Renal cortex interstitium (tissue), 15 donors: Measurements from ENCODE around the gene TAF11L9. TPM values are rescaled to one million over a fixed set of nuclear protein-coding genes. Genes with fewer than 3 reads are reported as not detected.
"Not testable (repeated sequence)": the region's sequence is repeated elsewhere in the genome, so short reads cannot be mapped to it uniquely, and the experiment has no call there.

ENCODE experiments used
- DNase-seq, 11 donors: peaks; one replicate each; pipeline ENCODE4 v3.0.0-alpha.2; 2013; ENCODE audit warnings: low read depth in 9 of 11, low spot score in 4 of 11; ENCODE audit errors: extremely low read depth in 1 of 11
- long read RNA-seq, 16 experiments: transcript quantifications; one replicate each; lab custom pipeline, GENCODE V29; 2026
- polyA plus RNA-seq, 3 donors: library from polyadenylated mRNA; unstranded; fragments of 120-200 nt; gene quantifications; one replicate each; pipeline ENCODE4 v1.2.1, GENCODE V29; 2013; ENCODE audit not compliant: insufficient read length in 3 of 3

Gene TAF11L9
- not detected for polyA plus RNA-seq
- long read RNA-seq, donor 1: 0 reads
- long read RNA-seq, donor 2: 0 reads
- long read RNA-seq, donor 3: 0 reads
- long read RNA-seq, donor 4: 0 reads
- long read RNA-seq, donor 5: 0 reads
- long read RNA-seq, donor 6: 0 reads
- long read RNA-seq, donor 7: 0 reads
- long read RNA-seq, donor 8: 0 reads
- long read RNA-seq, donor 9: 0 reads
- long read RNA-seq, donor 10: 0 reads
- long read RNA-seq, donor 11: 0 reads
- long read RNA-seq, donor 12: 0 reads
- long read RNA-seq, donor 13: 0 reads
- long read RNA-seq, donor 14: 0 reads
- long read RNA-seq, donor 15: 0 reads
- long read RNA-seq, donor 16: 0 reads

DNA sequence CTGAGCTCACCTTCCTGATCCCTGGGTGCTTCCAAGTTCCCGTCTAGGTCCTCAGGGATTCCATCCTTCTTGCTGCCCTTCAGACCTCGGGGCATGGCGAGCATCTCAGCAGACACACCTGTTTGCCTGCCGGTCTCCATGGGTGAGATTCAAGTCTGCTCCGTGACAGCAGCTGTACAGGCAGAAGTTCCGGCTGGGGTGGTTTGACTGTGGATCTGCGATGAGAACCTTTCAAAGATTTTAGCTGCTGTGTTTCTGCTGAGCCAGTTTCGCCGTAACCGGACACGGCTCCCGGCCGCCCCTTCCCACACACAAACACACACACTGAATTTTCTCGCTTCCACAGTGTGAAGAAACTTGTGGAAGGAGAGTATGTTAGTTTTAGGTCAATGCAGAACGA, at the start of gene TAF11L9:
Gene TAF11L9, minus strand, starts transcription at position 140 of the 400 bp plus-strand sequence.
- DNase-seq: not testable (repeated sequence)

- DNase-seq: no peak
Measured at GRCh38 chr5:17634160-17634559, 40.0 kb upstream of the TAF11L9 start, which contains the start of gene TAF11L14. TAF11L14 (plus strand) TSS chr5:17634460.

GRCh38 chr5:17631788-17632187, 37.6 kb upstream of the TAF11L9 start, which contains the start of gene TAF11L13:
TAF11L13 (plus strand) TSS chr5:17632088.
- not testable (repeated sequence) for DNase-seq

DNA sequence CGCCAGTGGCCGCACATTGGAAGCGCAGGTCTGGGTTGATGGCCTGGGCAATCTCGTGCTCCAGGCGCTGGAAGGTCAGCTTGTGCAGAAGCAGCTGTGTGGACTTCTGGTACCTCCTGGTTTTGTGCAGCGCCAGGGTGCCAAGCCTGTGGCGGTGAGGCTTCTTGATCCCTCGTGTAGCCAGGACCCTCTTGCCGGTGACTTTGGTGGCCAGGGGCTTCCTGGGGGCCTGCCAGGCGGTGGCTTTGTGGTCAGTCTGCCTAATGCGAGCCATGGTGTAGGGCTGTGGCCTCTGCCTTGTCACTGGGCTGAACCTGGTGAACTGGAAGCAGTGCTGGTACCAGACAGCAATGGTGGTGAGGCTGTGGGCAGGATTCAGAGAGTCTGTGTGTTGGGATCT, 31.5 kb upstream of the TAF11L9 start:
- no peak for DNase-seq

- no peak for DNase-seq
Measured at GRCh38 chr5:17620627-17621026, 26.4 kb upstream of the TAF11L9 start.

DNA sequence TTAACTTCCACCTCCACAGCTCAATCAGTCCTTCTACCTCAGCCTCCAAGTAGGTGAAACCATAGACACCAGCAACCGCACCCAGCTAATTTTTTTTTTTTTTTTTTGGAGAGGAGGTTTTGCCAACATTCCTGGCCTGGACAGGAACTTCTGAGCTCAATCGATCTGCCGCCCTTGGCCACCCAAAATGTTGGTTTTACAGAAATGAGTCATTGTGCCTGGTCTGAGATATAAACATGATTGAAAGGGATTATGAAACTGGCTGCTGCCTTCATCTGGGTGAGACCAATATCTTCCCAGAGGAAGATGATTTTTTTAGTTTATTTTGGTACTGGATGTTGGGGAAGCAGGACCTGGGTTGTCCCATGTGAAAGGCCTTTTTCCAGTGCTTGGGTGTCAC, 25.2 kb upstream of the TAF11L9 start:
- DNase-seq: no peak

- no peak for DNase-seq
Measured at GRCh38 chr5:17614872-17615605, 20.8 kb upstream of the TAF11L9 start.

- not testable (repeated sequence) for DNase-seq
Measured at GRCh38 chr5:17610092-17610491, 15.9 kb upstream of the TAF11L9 start, which contains the start of gene TAF11L12. TAF11L12 (plus strand) TSS chr5:17610392.

- not testable (repeated sequence) for DNase-seq
Measured at GRCh38 chr5:17607461-17607860, 13.3 kb upstream of the TAF11L9 start.

DNA sequence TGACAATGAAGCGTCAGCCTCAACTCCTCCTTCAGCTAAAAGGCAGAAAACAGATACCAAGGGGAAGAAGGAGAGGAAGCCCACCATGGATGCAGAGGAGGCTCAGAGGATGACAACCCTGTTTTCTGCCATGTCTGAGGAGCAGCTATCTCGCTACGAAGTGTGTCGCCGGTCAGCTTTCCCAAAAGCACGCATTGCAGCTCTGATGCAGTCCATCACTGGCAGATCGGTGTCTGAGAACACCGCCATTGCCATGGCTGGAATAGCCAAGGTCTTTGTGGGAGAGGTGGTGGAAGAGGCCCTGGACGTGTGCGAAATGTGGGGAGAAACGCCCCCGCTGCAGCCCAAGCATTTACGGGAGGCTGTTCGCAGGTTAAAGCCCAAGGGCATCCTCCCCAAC, 10.8 kb upstream of the TAF11L9 start:
- no peak for DNase-seq

DNA sequence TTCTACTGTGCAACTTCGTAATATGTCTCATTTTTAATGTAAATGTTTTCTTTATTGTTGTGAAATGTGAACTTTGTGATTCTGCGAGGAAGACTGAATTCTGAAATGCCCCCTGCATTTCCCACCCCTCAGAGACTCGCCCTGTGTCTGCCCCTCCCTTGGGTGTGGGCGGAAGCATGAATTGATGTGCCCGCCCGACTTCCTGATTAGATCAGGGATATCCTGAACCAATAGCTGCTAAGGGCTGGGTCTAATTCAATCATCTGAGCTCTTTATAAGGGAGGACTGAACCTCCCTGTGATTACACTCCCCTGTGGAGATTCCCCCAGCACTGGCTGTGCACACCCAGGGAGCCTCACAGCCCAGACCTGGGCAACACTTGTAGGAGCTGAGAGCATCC, 9.7 kb upstream of the TAF11L9 start, which contains the start of gene TAF11L11:
Gene TAF11L11, plus strand, starts transcription at position 304 of the 400 bp plus-strand sequence.
- not testable (repeated sequence) for DNase-seq

DNA sequence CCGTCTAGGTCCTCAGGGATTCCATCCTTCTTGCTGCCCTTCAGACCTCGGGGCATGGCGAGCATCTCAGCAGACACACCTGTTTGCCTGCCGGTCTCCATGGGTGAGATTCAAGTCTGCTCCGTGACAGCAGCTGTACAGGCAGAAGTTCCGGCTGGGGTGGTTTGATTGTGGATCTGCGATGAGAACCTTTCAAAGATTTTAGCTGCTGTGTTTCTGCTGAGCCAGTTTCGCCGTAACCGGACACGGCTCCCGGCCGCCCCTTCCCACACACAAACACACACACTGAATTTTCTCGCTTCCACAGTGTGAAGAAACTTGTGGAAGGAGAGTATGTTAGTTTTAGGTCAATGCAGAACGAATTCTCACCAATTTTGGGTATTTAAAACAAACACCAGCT, 3.5 kb upstream of the TAF11L9 start, which contains the start of gene TAF11L10:
Gene TAF11L10, minus strand, starts transcription at position 101 of the 400 bp plus-strand sequence.
- not testable (repeated sequence) for DNase-seq

DNA sequence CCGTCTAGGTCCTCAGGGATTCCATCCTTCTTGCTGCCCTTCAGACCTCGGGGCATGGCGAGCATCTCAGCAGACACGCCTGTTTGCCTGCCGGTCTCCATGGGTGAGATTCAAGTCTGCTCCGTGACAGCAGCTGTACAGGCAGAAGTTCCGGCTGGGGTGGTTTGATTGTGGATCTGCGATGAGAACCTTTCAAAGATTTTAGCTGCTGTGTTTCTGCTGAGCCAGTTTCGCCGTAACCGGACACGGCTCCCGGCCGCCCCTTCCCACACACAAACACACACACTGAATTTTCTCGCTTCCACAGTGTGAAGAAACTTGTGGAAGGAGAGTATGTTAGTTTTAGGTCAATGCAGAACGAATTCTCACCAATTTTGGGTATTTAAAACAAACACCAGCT, 3.3 kb downstream of the TAF11L9 start, which contains the start of gene TAF11L8:
Gene TAF11L8, minus strand, starts transcription at position 101 of the 400 bp plus-strand sequence.
- not testable (repeated sequence) for DNase-seq

GRCh38 chr5:17585658-17586057, 8.5 kb downstream of the TAF11L9 start, which contains the start of gene TAF11L7:
TAF11L7 (minus strand) TSS chr5:17585758.
- not testable (repeated sequence) for DNase-seq

Other genes with a start within 250 kb of the TAF11L9 start
- gene TAF11L2, start 96.2 kb downstream of the TAF11L9 start, polyA plus RNA-seq: not detected
- not detected for gene TAF11L3, start 76.0 kb downstream of the TAF11L9 start, polyA plus RNA-seq
- not detected for gene TAF11L4, start 72.6 kb downstream of the TAF11L9 start, polyA plus RNA-seq
- not detected for gene TAF11L5, start 69.2 kb downstream of the TAF11L9 start, polyA plus RNA-seq
- gene TAF11L6, start 65.7 kb downstream of the TAF11L9 start, polyA plus RNA-seq: not detected
- not detected for gene TAF11L7, start 8.6 kb downstream of the TAF11L9 start, polyA plus RNA-seq
- gene TAF11L8, start 3.4 kb downstream of the TAF11L9 start, polyA plus RNA-seq: not detected
- not detected for gene TAF11L10, start 3.4 kb upstream of the TAF11L9 start, polyA plus RNA-seq
- gene TAF11L11, start 9.8 kb upstream of the TAF11L9 start, polyA plus RNA-seq: not detected
- gene TAF11L12, start 16.0 kb upstream of the TAF11L9 start, polyA plus RNA-seq: not detected
- not detected for gene TAF11L13, start 37.7 kb upstream of the TAF11L9 start, polyA plus RNA-seq
- gene TAF11L14, start 40.1 kb upstream of the TAF11L9 start, polyA plus RNA-seq: not detected